Stimulated activated naive B cell treated with anti-CD40 and anti-IgM and Interleukin-4, amounts not matched to agents 10 μg/mL and 1 μg/mL and 100 μg/mL, for 72 hours (primary cell): ENCODE data around the gene SLC36A2.

Experiments used
- ATAC-seq, 2 donors: fragments of 150-1000 bp; cut with Tn5 transposase; replicated peaks; 2 replicates each; pipeline ENCODE4 v1.10.0; 2021; ENCODE audit warnings: moderate library complexity in 1 of 2
- DNase-seq: peaks from one replicate; pipeline ENCODE4 v3.0.0; 2021
- H3K27ac Mint-ChIP-seq: one replicate; pipeline ENCODE4 v1.8.0; 2022; ENCODE audit warnings: mild to moderate bottlenecking, mixed read lengths
- H3K27me3 Mint-ChIP-seq, 2 donors: one replicate each; pipeline ENCODE4 v1.8.0; 2022; ENCODE audit warnings: mixed read lengths in 2 of 2
- H3K36me3 Mint-ChIP-seq, 2 donors: one replicate each; pipeline ENCODE4 v1.8.0; 2022; ENCODE audit warnings: mixed read lengths in 2 of 2, mild to moderate bottlenecking in 1 of 2
- H3K4me1 Mint-ChIP-seq, 2 donors: one replicate each; pipeline ENCODE4 v1.8.0; 2022; ENCODE audit warnings: mixed read lengths in 2 of 2, mild to moderate bottlenecking in 1 of 2
- H3K4me3 Mint-ChIP-seq, 2 donors: one replicate each; pipeline ENCODE4 v1.8.0; 2022; ENCODE audit warnings: mild to moderate bottlenecking in 2 of 2, mixed read lengths in 2 of 2, moderate library complexity in 1 of 2
- H3K9me3 Mint-ChIP-seq, 2 donors: one replicate each; pipeline ENCODE4 v1.8.0; 2022; ENCODE audit warnings: mixed read lengths in 2 of 2, mild to moderate bottlenecking in 1 of 2

Gene SLC36A2

GRCh38 chr5:151285683-151286082 lies 61.7 kb downstream of the SLC36A2 start:
- H3K4me3 Mint-ChIP-seq: no peak overlapping the region
- H3K27ac Mint-ChIP-seq: no peak overlapping the region
- peaks cover 1 to 3% of the 10 kb centered on the region in 2 donors for H3K36me3 Mint-ChIP-seq
- H3K27me3 Mint-ChIP-seq: no peaks in the 10 kb centered on the region
- no peaks in the 10 kb centered on the region for H3K9me3 Mint-ChIP-seq
- ATAC-seq (no peak), DNase-seq (no peak)
- peaks cover 2 to 10% of the 10 kb centered on the region in 2 donors for H3K4me1 Mint-ChIP-seq

GRCh38 chr5:151284392-151284967 lies 62.9 kb downstream of the SLC36A2 start:
- peaks cover 3 to 8% of the 10 kb centered on the region in 2 donors for H3K36me3 Mint-ChIP-seq
- DNase-seq (no peak), ATAC-seq (no peak)
- no peak overlapping the region for H3K4me3 Mint-ChIP-seq
- H3K4me1 Mint-ChIP-seq: peaks cover 2 to 10% of the 10 kb centered on the region in 2 donors
- no peaks in the 10 kb centered on the region for H3K9me3 Mint-ChIP-seq
- no peak overlapping the region for H3K27ac Mint-ChIP-seq
- no peaks in the 10 kb centered on the region for H3K27me3 Mint-ChIP-seq

GRCh38 chr5:151283120-151283825 lies 64.1 kb downstream of the SLC36A2 start:
- H3K9me3 Mint-ChIP-seq: no peaks in the 10 kb centered on the region
- peaks cover 3 to 12% of the 10 kb centered on the region in 2 donors for H3K36me3 Mint-ChIP-seq
- DNase-seq: no peak
- no peak overlapping the region for H3K27ac Mint-ChIP-seq
- no peak for ATAC-seq
- H3K4me3 Mint-ChIP-seq: no peak overlapping the region
- no peaks in the 10 kb centered on the region for H3K27me3 Mint-ChIP-seq
- peaks cover 5 to 10% of the 10 kb centered on the region in 2 donors for H3K4me1 Mint-ChIP-seq

- no peak overlapping the region for H3K4me3 Mint-ChIP-seq
- H3K27ac Mint-ChIP-seq: no peak overlapping the region
- H3K27me3 Mint-ChIP-seq: no peaks in the 10 kb centered on the region
- H3K9me3 Mint-ChIP-seq: no peaks in the 10 kb centered on the region
- no peak for DNase-seq
- no peak for ATAC-seq
- peaks cover 5 to 10% of the 10 kb centered on the region in 2 donors for H3K4me1 Mint-ChIP-seq
- H3K36me3 Mint-ChIP-seq: peaks cover 3 to 14% of the 10 kb centered on the region in 2 donors
These were observed 66.2 kb downstream of the SLC36A2 start for GRCh38 chr5:151281001-151281639.

- H3K4me3 Mint-ChIP-seq: no peak overlapping the region
- no peak for DNase-seq
- H3K27ac Mint-ChIP-seq: no peak overlapping the region
- H3K27me3 Mint-ChIP-seq: no peaks in the 10 kb centered on the region
- no peak for ATAC-seq
- peaks cover 3 to 16% of the 10 kb centered on the region in 2 donors for H3K36me3 Mint-ChIP-seq
- no peaks in the 10 kb centered on the region for H3K9me3 Mint-ChIP-seq
- peaks cover 5 to 10% of the 10 kb centered on the region in 2 donors for H3K4me1 Mint-ChIP-seq
These were observed 66.9 kb downstream of the SLC36A2 start for GRCh38 chr5:151280443-151280842.

GRCh38 chr5:151278845-151279244 lies 68.5 kb downstream of the SLC36A2 start:
- no peak for DNase-seq
- Mint-ChIP-seq H3K4me1 (peaks cover 2% of the 10 kb centered on the region in 2 donors), H3K9me3 (no peaks in the 10 kb centered on the region), H3K27ac (no peak overlapping the region), H3K4me3 (no peak overlapping the region), H3K27me3 (no peaks in the 10 kb centered on the region), H3K36me3 (peaks cover 3 to 13% of the 10 kb centered on the region in 2 donors)
- ATAC-seq: no peak

GRCh38 chr5:151275803-151276202 lies 71.6 kb downstream of the SLC36A2 start:
- DNase-seq (no peak), ATAC-seq (no peak)
- peaks cover 3 to 13% of the 10 kb centered on the region in 2 donors for H3K36me3 Mint-ChIP-seq
- H3K9me3 Mint-ChIP-seq: no peaks in the 10 kb centered on the region
- no peak overlapping the region for H3K27ac Mint-ChIP-seq
- H3K4me3 Mint-ChIP-seq: no peak overlapping the region
- H3K4me1 Mint-ChIP-seq: peaks cover 0 to 2% of the 10 kb centered on the region in 2 donors
- no peaks in the 10 kb centered on the region for H3K27me3 Mint-ChIP-seq

- Mint-ChIP-seq H3K36me3 (peaks cover 2 to 9% of the 10 kb centered on the region in 2 donors), H3K27ac (no peak overlapping the region), H3K9me3 (no peaks in the 10 kb centered on the region), H3K4me1 (peaks cover 0 to 2% of the 10 kb centered on the region in 2 donors), H3K4me3 (no peak overlapping the region), H3K27me3 (no peaks in the 10 kb centered on the region)
- DNase-seq: no peak
- no peak for ATAC-seq
These were observed 72.7 kb downstream of the SLC36A2 start for GRCh38 chr5:151274666-151275065.

GRCh38 chr5:151271336-151271735 lies 76.0 kb downstream of the SLC36A2 start:
- ATAC-seq (no peak), DNase-seq (no peak)
- Mint-ChIP-seq H3K36me3 (peaks cover 27 to 30% of the 10 kb centered on the region in 2 donors), H3K27ac (no peak overlapping the region), H3K9me3 (no peaks in the 10 kb centered on the region), H3K4me1 (peaks cover 6 to 9% of the 10 kb centered on the region in 2 donors), H3K4me3 (no peak overlapping the region), H3K27me3 (no peaks in the 10 kb centered on the region)

GRCh38 chr5:151270599-151270998 lies 76.8 kb downstream of the SLC36A2 start:
- no peak overlapping the region for H3K27ac Mint-ChIP-seq
- H3K27me3 Mint-ChIP-seq: no peaks in the 10 kb centered on the region
- peak; percentile 53 for DNase-seq
- peak; percentile 98 for ATAC-seq
- H3K4me1 Mint-ChIP-seq: peaks cover 6 to 9% of the 10 kb centered on the region in 2 donors
- H3K4me3 Mint-ChIP-seq: no peak overlapping the region
- H3K9me3 Mint-ChIP-seq: no peaks in the 10 kb centered on the region
- peaks cover 30 to 33% of the 10 kb centered on the region in 2 donors for H3K36me3 Mint-ChIP-seq

- Mint-ChIP-seq H3K4me3 (no peak overlapping the region), H3K9me3 (no peaks in the 10 kb centered on the region), H3K27me3 (no peaks in the 10 kb centered on the region), H3K36me3 (peaks cover 54 to 57% of the 10 kb centered on the region in 2 donors), H3K4me1 (peaks cover 22 to 30% of the 10 kb centered on the region in 2 donors), H3K27ac (peak overlapping the region; percentile 14)
- DNase-seq (no peak), ATAC-seq (no peak)
These were observed 79.7 kb downstream of the SLC36A2 start for GRCh38 chr5:151267491-151268260.
